AML-193 (cell line): ENCODE measurements around the gene C1orf21.
A peak's percentile ranks its signal among the peaks of the same experiment; 100 is the strongest.
"Not testable (repeated sequence)": the region's sequence is repeated elsewhere in the genome, so short reads cannot be mapped to it uniquely, and the experiment has no call there.

Source experiments
- DNase-seq, 2 experiments: peaks; one replicate each; lab custom pipeline; 2025; lab: John Stamatoyannopoulos, UW

C1orf21 gene

DNA sequence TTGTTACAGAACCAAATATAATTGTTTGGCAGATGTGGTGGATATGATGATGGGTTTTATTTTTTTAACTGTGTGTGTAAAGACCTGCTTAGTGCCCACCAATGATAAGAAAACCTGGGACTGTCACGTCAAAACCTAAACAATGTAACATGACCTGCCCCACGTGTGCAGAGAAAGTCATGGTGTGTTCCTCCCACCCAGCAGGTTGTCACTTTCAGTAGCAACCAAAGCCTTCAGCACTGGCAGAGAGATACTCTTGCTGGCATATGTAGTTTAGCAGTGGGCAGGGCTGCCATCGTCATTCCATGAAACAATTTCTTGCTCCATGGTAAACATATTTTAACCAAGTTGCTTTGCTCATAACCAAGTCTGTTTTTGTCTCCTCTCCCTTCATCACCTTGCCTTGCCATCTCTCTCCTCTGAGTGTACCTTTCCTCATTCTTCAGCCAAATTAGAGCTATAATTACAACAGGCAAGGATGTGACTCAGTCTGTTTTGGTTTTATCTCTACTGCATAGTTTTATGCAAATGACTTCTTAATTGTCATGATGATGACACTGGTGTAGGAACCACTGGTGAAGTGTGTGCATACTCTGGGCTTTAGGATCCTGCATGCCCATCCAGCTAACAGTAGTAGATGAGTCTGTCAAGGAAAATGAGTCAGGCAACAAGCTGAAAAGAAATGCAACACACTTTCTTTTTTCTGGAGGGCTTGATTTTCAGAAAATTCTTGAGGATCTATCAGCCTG lies 217.5 kb downstream of the C1orf21 start:
- DNase-seq, result no peak

DNA sequence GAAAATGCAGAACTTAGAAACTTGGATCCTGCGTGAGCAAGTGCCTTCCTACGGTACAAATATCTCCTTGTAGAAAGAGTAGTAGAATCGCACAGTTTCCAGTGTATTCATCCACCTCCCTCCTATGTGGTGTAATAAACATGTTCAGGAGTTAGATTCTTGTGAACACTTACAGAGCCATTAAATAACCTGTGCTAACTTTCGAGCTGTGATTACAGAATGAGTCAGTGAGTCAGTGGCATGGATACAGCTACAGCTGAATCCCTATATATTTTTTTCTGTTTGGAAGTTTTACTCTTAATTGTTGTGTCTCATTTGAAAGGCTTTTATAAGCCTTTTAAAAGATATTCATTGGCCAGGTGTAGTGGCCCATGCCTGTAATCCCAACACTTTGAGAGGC lies 219.1 kb downstream of the C1orf21 start:
- no peak for DNase-seq

DNA sequence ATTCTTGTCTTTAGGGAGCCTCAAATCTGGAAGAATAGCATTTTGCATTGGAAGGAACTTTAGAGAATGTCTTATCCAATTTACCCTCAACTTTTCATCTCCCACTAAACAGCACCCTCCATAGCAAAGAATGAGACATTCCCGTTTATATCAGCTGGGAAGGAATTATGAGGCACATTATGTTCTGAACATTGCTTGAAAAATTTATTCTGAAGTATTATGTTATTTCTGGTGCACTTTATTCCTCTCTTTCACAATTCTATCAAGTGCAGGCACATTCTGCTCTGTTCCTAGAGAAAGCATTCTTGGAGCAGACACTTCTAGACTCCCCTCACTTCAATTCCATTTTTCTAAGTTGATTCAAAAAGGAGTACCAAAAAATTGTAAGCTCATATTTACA lies 220.0 kb downstream of the C1orf21 start:
- DNase-seq, result no peak

DNA sequence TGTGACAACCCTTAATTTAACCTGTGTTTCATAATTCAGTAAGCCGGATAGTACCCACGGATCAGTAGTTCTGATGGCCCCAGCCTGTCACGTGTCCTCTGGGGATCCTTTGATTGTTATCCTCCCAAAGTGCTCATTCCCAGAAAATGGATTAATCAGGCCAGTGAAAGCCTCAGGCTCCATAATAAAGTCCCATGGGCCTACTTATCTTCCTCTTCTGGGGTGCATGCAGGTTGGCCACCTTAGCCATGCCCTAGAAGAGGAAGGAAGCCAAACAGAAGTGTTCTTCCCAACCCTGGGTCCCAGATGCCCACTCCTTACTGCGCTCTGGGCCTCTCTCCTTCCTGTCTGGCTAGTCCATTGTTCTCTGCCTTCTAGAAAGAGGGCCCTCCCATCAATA lies 221.8 kb downstream of the C1orf21 start:
- no peak for DNase-seq

DNA sequence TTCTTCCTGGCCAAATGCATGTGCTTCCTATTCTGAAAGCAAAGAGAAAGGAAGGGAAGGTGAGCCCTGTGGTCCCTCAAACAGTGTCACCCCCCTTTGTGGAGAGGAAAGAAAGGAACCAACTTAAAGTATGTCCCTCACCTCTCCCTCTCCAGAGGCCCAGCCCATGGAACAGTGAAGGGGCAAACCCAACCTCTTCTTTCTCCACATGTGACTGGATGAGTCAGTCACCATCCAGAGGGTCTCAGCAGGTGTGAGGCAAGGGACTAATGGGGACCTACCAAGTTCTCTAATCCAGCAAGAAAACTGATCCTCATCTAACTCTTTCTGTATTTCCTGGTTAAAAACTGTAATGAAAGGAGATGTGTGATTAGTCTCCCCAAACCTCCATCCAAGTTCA lies 222.2 kb downstream of the C1orf21 start:
- DNase-seq, result no peak

DNA sequence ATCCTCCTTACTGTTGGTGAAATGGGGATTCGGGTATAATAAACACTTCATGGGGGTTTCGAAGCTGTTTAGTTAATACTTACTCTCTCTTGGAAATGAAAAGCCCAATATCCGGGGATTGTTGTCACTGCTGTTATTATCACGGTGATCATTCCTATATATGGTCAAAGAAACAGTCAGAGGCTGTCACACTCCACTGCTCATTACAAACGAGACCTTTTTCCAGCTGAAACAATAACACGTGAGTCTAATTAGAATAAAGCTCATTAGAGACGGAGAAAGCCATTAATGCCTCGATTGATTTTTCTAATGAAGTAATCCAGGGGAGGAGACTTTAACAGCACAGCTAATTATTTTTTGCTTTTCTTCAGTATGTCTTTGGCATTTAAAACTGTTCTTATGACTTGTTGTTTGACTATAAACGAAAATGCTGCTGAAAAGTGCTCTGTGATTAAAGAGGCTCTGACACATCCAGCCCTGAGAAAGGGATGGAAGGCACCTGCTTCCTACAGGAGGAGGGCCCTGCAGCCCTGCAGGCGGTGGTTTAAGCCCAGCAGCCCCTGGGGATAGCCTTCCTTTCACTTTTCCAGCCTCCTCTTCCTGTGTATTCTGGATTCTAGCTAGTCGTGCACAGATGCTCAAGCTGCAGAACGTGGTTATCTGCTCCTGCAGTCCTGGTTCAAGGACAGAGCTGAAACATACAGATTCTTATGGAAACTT lies 224.2 kb downstream of the C1orf21 start:
- no peak for DNase-seq

DNA sequence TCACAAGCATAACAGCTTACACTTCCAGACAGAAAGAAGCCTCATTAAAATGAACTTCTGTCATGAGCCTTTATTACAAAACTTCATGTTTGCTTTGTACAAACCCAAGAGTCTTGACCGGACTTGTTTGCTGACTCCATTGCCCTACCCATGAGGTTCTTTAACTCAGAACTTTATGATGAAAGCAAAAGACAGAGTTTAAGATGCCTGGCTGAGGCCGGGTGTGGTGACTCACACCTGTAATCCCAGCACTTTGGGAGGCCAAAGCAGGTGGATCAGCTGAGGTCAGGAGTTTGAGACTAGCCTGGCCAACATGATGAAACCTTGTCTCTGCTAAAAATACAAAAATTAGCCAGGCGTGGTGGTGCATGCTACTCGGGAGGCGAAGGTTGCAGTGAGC lies 225.4 kb downstream of the C1orf21 start:
- DNase-seq, result not testable (repeated sequence)

DNA sequence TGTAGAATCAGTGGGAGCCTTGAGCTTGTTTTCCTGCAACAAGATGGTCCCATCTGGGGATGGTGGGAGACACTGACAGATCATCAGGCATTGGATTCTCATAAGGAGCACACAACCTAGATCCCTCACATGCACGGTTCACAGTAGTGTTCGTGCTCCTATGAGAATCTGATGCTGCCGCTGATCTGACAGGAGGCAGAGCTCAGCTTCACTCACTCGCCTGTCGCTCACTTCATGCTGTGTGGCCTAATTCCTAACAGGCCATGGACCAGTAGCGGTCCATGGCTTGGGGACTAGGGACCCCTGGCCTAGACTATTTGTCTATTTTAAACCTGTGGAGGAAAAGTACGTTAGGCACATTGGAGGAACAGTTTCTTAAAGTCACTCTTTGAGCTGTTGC lies 227.8 kb downstream of the C1orf21 start:
- no peak for DNase-seq

DNA sequence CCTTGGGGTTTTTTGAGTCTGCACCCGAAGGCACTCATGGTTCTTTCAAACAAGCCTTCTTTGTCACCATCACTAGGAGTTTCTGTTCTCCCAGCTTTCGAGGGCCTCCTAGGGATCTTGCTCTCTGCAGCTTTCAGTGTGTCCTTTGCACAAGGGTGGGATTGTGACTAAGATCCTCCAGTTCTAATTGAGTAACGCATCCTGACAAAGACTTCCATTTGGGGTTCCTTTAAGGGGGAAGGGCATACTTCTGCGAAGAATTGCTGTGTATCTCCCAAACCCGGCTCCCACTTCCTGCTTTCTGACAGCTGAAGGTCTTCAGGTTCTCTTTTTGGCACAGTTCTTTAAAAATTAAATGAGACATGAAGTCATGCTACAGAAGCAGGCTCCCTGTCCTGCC lies 228.5 kb downstream of the C1orf21 start:
- no peak for DNase-seq

DNA sequence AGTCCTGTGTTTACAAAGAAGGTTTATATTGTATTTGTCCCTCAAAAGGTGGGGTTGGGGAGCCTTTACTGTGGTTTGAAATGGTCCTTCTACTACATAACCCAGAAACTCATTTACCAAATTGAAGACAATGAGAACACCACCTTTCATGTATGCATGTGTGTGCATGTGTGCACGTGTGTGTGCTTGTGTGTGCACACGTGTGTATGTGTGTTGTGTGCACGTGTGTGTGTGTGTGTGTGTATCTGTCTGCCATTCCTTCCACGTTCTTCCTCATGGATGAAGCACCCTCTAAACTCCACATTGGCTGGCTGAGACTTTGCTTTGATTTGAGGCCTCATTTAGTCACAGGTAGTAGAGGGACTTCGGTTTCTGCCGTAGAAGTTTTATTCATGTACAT lies 229.7 kb downstream of the C1orf21 start:
- DNase-seq, result no peak

DNA sequence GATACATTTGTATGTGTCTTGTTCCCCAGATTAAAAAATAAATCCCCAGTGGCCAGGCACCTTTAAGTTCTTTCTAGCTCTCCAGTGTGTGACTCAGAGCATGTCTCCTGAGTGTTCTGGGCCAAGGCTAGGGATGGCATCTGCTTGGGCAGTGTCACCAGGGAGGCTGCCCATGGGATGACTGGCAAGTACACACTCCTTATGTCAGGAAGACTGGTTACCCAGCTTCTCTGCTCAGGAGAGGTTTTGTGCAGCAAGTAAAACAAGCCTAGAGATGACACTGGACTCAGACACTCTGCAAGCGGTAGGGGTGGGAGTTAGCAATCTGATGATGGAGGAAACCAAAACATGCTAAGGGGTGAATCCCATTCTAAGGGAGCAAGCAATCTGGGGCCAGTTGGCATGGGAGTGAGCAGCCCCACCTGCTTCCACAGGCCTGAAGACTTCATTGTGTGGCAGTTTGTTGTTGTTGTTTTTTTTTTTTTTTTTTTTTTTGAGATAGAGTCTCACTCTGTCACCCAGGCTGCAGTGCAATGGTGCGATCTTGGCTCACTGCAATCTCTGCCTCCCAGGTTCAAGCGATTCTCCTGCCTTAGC lies 230.7 kb downstream of the C1orf21 start:
- no peak for DNase-seq

DNA sequence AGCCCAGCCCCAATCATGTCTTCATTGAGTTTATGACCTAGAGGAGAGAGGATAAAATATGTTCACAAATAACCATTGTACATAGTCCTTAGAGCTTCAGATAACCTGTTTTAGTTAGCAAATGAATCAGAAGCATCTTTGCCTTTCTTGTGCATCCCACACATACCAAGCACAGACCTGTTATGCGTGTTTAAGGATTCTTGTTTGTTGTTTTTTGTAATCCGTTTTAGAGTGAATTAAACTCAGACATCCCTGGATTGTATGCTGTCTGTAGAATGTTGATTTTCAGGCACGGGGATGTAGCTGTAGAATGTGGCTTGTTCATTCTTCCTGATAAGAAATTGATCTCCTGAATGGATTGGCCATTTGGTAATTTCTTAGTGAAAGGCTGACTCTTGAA lies 232.0 kb downstream of the C1orf21 start:
- DNase-seq, result no peak

DNA sequence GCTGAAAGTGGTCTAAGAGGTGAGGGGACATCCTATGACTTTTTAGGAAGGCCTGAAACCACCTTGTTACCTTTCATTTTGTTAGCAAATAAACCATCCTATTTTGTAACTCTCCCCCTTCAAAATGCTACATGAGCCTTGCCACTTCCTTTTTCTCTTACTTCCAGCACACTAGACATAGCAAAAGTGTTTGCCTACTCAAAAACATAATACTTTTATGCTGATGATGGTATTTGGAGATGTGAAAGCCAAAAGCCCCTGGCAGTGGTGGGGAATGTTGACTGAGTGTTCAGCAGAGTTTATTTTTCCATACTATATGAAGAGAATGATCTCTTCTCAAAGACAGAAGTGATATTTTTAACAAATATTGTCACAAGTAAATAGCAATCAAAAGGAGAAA lies 233.6 kb downstream of the C1orf21 start:
- no peak for DNase-seq

DNA sequence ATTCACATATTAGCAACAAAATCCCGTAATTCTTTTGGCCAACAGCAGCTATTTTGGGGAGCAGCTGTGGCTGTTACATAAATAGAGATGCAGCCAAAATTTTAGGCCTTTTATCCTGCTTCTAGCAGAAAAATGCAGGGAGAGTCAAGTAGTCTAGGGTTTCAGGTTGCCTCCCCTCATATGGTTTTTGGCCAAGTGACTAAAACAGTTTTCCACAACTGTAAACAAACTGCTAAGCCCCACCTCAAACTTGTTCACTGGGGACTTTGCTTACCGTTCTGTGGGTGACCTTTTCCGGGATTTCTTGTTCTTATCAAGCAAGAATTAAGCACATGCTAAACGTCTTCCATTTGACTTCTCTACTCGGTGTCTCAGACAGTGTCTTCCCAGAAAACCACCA lies 234.4 kb downstream of the C1orf21 start:
- DNase-seq, result no peak

DNA sequence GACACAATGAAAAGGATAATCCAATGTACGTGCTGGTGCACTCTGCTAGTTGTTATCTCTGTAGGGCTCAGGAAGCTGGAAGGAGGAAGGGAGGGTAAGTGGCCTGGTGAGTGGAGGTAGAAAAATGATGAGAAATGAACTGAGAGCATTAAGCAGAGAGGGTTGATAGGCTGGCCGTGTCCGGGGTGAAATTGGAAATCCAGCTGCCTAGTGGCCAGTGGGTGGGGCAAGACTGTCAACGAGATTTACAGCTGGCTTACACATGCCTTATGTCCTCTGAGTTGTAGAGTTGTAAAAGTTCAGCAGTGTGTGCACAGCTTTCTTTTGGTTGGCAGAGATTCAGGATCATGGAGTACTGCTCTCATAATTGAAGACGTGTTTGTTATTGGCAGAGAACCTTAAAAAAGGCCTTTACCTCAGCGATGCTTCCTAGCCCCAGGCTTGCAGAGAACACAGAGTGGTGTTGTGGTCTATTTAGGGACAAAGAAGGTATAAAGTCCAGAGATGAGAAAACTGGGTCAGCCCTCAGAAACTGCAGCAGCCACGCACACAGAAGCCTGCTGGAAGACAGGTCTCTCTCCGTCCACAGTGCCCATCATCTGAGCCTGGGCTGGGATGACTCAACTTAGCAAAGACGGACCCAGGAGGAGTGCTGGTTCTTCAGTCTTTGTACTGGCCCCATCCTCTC lies 235.5 kb downstream of the C1orf21 start:
- no peak for DNase-seq

DNA sequence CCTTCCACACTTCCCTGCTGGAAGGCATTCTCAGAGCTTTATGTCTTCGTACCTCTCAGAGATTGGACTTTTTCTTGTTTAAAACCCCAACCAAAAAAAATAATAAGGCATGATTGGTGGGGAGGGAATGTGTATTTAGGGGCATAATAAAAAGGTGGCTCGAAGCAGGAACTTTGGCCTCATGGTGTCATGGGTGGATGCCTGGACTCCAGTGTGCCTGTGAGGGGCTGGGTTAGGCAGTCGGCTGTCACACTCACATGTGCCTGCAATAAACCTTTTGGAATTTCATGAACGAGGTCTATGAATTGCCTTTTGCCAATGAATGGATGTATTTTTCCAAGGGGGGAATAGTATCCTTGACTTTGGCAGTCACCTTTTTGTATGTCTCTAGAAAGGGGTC lies 236.6 kb downstream of the C1orf21 start:
- no peak for DNase-seq

DNA sequence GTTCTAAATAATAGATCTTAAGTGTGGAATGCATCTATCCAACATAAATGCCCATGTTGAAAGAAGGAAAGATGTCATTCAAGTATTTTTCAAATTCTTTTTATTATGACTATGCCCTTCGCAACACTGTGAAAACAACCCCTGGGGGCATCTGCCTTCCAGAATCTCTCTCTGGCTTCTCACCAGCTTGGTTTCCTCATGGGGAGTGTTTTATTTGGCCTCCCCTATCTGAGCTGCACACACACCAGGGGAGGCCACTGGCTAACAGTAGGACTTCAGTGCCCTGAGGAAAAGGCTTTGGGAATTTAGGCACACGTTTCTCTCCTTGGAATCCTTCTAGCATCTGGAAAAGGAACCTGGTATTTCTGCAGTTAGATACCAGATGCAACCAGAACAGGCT lies 237.2 kb downstream of the C1orf21 start:
- DNase-seq, result no peak

DNA sequence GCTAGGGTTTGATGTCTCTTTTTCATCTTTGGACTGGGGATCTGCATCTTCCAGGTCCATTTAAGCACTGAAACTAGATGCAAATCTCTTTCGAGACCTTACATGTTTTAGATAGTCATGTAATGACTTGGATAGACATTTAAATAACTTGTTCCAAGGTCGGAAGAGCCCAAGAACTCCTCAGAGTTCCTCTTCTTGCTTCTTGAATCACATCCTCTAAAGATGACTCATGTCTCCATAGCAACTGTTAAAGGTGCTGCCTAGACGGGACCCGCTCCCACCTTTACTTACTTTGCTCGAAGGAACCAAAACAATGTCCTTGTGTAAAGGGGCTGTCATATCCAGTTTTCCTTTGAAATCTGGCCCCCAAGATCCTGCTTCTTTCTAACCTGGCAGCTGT lies 237.8 kb downstream of the C1orf21 start:
- no peak for DNase-seq

DNA sequence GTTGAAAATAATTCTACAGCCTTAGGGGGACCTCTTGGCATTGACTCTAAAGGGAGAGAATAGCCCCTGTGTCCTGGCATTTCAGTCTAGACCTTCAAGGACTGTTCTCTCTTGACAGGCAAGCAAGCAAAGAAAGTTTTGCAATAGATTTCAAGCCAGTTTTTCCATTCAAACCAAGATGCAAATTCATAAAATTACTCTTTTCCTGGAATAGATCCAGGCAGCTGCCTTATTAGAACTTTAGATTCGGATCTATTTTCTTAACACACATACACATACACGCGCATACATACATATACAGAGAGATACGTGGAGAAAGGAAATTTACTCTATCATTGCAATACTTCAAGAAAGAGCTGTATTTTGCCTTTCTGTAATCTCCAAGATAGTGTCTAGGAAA lies 238.4 kb downstream of the C1orf21 start:
- no peak for DNase-seq

DNA sequence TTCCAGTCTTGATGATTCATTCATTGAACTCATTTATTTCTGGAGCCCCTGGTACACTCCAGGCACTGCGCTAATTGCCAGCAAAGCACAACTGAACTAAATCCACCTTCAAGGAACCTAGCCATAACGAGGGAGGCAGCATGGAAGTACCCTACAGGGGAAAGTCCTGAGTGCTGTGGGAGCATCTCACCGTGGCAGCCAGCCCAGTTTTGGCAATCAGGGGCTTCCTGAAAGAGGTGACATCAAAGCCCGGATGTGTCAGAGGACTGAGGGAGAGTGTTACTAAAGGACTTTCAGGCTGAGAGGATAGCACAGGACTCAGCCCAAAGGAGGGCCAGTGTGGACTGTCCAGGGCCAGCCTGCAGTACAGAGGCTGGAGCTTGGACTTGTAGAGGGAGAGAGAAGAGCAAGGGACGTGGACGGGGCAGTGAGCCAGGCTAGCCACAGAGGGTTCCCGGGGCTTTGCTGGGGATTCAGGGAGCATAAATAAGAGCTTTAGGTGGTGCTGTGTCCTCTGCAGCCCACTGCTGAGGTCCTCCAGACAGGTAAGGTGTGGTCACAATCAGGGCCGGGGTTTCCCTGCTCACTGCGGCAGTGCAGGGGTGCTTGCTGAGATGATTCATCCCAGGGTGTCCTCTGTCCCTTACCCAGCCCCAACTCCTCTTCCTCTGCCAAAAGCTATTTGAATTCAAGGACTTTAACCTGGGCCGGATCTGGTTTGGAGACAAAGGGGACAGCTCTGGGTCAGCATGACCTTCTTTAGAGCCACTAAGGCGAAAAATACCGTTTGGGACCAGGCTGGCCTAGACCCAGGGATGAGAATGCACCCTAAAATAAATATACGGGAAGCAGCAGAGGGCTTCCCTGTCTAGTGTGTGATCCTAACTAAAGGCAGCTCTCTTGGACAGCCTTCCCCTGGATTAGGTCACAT lies 239.5 kb downstream of the C1orf21 start:
- no peak for DNase-seq

DNA sequence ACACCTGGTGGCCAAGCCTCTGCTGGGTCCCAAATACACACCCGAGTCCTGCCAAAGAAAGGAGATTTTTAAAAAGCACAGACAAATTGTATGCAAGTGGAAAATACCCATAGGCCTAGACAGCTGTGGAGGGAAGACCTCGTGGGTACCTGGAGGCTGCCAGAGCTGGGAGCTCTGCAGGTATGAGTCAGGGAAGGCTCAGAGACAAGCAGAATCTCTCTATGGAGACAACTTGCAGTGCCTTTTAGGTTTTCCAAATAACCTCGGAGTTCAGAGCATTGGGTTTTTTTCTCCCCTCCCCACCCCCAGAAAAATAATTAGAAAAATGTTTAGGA lies 240.1 kb downstream of the C1orf21 start:
- no peak for DNase-seq

DNA sequence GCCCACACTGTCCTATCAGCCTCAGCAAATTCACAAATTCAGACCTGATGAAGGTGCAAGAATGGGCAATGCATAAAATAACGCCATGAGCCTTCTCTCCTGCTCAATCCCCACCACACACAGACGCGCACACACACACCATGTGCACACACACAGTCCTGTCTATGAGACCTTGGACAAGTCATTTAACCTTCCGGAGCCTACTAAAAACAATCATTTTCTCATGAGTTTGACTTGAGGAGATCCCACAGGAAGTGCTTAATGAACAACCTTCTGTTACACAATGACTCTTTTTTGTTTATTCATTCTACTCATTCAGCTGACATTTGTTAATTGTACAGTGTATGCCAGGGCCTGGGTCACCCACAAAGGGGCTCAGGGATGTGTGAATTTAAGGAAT lies 242.4 kb downstream of the C1orf21 start:
- DNase-seq, result peak; percentile 6 to 16
